Heart left ventricle (tissue), 16 donors: ENCODE data around the gene TBCD. TPM values are rescaled to one million over a fixed set of nuclear protein-coding genes. Genes with fewer than 3 reads are reported as not detected.

Experiments used
- ATAC-seq, 4 donors: fragments of 200-7000 bp; cut with Tn5 transposase; one replicate each; pipeline ENCODE4 v1.9.1; 2020 to 2022; ENCODE audit warnings: moderate library complexity in 4 of 4, mild to moderate bottlenecking in 3 of 4, moderate number of reproducible peaks in 1 of 4
- DNase-seq, 5 donors: peaks; one replicate each; pipeline ENCODE4 v3.0.0-alpha.2; 2020
- H3K27ac ChIP-seq, 12 donors: fragments of 200-600 bp; sonication (generic) in 4 of 12; one replicate each; pipeline versions ENCODE4 v1.5.0 to v1.8.0; 2016 to 2022; ENCODE audit warnings: mild to moderate bottlenecking in 2 of 12
- H3K27me3 ChIP-seq, 9 donors: fragments of 200-600 bp; sonication (generic) in 2 of 9; one replicate each; pipeline versions ENCODE4 v1.5.1 to v1.8.0; 2016 to 2022; ENCODE audit warnings: mild to moderate bottlenecking in 3 of 9
- H3K36me3 ChIP-seq, 9 donors: fragments of 200-600 bp; sonication (generic) in 2 of 9; one replicate each; pipeline versions ENCODE4 v1.5.0 to v1.8.0; 2018 to 2022; ENCODE audit warnings: mild to moderate bottlenecking in 2 of 9
- H3K4me1 ChIP-seq, 12 donors: fragments of 200-600 bp; sonication (generic) in 4 of 12; one replicate each; pipeline versions ENCODE4 v1.5.0 to v1.8.0; 2016 to 2022; ENCODE audit warnings: mild to moderate bottlenecking in 3 of 12
- H3K4me3 ChIP-seq, 12 donors: fragments of 200-600 bp; sonication (generic) in 4 of 12; one replicate each; pipeline versions ENCODE4 v1.5.0 to v1.8.0; 2017 to 2022; ENCODE audit warnings: mild to moderate bottlenecking in 9 of 12, moderate library complexity in 4 of 12
- H3K9me3 ChIP-seq, 12 donors: fragments of 200-600 bp; sonication (generic) in 4 of 12; one replicate each; pipeline versions ENCODE4 v1.5.0 to v1.8.0; 2016 to 2022; ENCODE audit warnings: mild to moderate bottlenecking in 1 of 12
- POLR2A ChIP-seq, 2 donors: fragments of 450-650 bp; IDR thresholded peaks; one replicate each; pipeline ENCODE4 v1.6.1; 2017; ENCODE audit warnings: antibody characterized with exemption in 2 of 2, mild to moderate bottlenecking in 2 of 2, moderate library complexity in 2 of 2
- WGBS, 4 donors: extraction: QIAGEN DNeasy Blood & Tissue Kit in 2 of 4; methylation state at CpG; one replicate each; pipeline versions ENCODE4 v1.1.5 to v1.1.7; 2013 to 2018; 5-methylcytosine and 5-hydroxymethylcytosine counted together
- intact Hi-C, 10 donors: fragments of 100-400 bp; cut with DNase I; formaldehyde crosslinking; loops; one replicate each; pipeline versions ENCODE4 v1.11.1 to v1.14.2; 2022
- polyA plus RNA-seq, 2 donors: library from polyadenylated mRNA; stranded (reverse); fragments of 200-250 nt; gene quantifications; one replicate each; pipeline ENCODE4 v1.2.3, GENCODE V29; 2013
- total RNA-seq, 9 donors: library from RNA; depleted of rRNA in 2 of 9; stranded (reverse); fragments of >200 nt in 2 of 9; fragmentation: NEBNext Ultra II Directional in 3 of 9; extraction: Animal tissue kit (Norgen Biotek cat#: 25700) in 3 of 9; gene quantifications; one replicate each; pipeline versions ENCODE4 v1.1.0 to v1.2.4, GENCODE V29; 2016 to 2023
- TF ChIP-seq, protein P1 (sequence below), 12 donors: fragments of 200-600 bp; sonication (generic) in 4 of 12; IDR thresholded peaks; one replicate each; pipeline versions ENCODE4 v1.5.0 to v1.8.0; 2018 to 2022; ENCODE audit warnings: antibody characterized with exemption in 12 of 12, mild to moderate bottlenecking in 5 of 12
- donor health status: ischemic (EF 13 %, LVEDD 7.1; RV severe dilation, severe dysfunction).
- donor health status: healthy with polysubstance abuse.
- donor health status: DM: no; HTN: yes; CAD: no.
- donor health status: DM: no; HTN: no; CAD: no.
- donor health status: ischemic (EF 25% LVEDD 6.9; RV normal size, moderate dysfunction).
- donor health status: ischemic (EF 25% LVEDD 5.7; RV mildly dilated, moderate dysfunction).
- donor health status: healthy.
- donor health status: DM: yes; HTN: yes; CAD: no.
- donor health status: ischemic (EF 35%, LVEDD 5.7; RV mildly dilated, moderate dysfunction).
- donor health status: nonischemic (EF 11% LVEDD 7.7; RV severe dilation, severe dysfunction).
- donor health status: DM: yes; HTN: yes; CAD: no.
- donor health status: PGD.
- donor health status: ischemic (EF 29% LVEDD 5.4; RV normal size, mild dysfunction).
- donor health status: nonischemic (EF 23%, LVEDD 6.1; RV moderate dilation, normal function).

TBCD gene
- total and polyA plus RNA-seq, 11 donors = 36.9 to 98.4 (median 58.5) TPM

DNA sequence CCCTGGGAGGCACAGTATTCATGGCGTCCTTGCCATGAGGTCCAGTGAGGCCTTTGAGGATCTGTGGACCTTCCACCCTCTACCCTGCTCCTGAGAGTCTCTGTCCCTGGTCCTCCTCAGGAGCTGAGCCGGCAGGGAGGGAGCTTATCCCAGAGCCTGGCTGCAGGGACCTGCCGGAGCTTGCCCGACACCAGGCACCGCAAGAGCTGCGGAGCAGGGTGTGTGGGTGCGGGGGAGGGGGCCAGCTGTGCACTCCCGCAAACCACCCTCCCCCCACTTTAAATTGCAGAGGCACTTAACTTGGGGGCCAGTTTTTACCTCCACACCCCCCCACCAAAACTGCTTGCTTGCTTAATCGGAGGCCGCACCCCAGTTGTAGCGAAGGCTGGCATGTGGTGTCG lies 88.6 kb downstream of the TBCD start:
- DNase-seq (no peak), ATAC-seq (no peak)
- intact Hi-C loops = loop anchor here in 1 of 10 donors (5.0 kb wide), 1 partner anchor 58 kb away; no protein-coding TSS in a partner anchor
- Histone ChIP-seq H3K27me3 (no peaks in the 10 kb centered on the region), H3K4me3 (no peak overlapping the region), H3K4me1 (peaks cover 4 to 39% (median 18%) of the 10 kb centered on the region in 12 donors), H3K9me3 (no peaks in the 10 kb centered on the region), H3K36me3 (no peaks in the 10 kb centered on the region), H3K27ac (no peak overlapping the region)
- 92 to 95% (median 93%) methylated on average over 12 of the region's 12 CpGs for WGBS, 4 donors
- TF ChIP-seq, protein P1, sequence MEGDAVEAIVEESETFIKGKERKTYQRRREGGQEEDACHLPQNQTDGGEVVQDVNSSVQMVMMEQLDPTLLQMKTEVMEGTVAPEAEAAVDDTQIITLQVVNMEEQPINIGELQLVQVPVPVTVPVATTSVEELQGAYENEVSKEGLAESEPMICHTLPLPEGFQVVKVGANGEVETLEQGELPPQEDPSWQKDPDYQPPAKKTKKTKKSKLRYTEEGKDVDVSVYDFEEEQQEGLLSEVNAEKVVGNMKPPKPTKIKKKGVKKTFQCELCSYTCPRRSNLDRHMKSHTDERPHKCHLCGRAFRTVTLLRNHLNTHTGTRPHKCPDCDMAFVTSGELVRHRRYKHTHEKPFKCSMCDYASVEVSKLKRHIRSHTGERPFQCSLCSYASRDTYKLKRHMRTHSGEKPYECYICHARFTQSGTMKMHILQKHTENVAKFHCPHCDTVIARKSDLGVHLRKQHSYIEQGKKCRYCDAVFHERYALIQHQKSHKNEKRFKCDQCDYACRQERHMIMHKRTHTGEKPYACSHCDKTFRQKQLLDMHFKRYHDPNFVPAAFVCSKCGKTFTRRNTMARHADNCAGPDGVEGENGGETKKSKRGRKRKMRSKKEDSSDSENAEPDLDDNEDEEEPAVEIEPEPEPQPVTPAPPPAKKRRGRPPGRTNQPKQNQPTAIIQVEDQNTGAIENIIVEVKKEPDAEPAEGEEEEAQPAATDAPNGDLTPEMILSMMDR (IDR thresholded peaks at IDR 0.05) = no peak
- TF ChIP-seq POLR2A (IDR thresholded peaks at IDR 0.05) = no peak

DNA sequence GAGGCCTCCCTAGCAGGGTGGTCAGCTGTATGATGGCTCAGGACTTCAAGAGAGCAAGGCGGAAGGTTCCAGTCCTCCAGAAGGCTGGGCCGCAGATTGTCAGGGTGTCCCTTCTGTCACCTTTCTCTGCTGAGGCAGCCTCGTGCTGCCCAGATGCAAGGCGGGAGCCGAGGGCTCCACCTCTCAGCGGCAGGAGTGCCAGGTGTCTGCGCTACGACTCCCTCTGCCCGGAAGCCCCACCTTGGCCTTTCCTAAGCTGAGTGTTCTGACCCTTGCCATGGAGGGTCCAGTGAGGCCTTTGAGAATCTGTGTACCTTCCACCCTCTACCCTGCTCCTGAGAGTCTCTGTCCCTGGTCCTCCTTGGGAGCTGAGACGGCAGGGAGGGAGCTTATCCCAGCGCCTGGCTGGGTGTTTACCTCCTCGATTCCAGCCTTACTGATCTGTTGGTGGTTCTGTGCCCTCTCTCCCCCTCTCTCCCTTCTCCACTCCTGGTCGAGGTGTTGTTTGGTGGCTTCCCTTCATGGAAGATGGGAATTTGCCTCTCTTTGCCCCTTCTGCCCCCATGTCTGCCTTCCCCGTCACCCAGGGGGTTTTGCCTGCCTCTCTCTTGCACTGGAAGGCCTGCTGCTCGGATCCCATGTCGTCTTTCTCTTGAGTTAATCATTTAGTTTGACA lies 90.2 kb downstream of the TBCD start:
- no peak for DNase-seq
- Histone ChIP-seq H3K27ac (peak overlapping the region in 1 of 12 donors; percentile 10), H3K36me3 (no peaks in the 10 kb centered on the region), H3K9me3 (no peaks in the 10 kb centered on the region), H3K4me1 (peaks cover 0 to 32% (median 16%) of the 10 kb centered on the region in 12 donors), H3K27me3 (no peaks in the 10 kb centered on the region), H3K4me3 (no peak overlapping the region)
- intact Hi-C loops = loop anchor here in 1 of 10 donors (5.0 kb wide), 1 partner anchor 60 kb away; no protein-coding TSS in a partner anchor
- ATAC-seq = no peak
- WGBS, 4 donors = 90 to 93% (median 92%) methylated on average over 8 to 16 of the region's 16 CpGs
- no peak for TF ChIP-seq POLR2A (IDR thresholded peaks at IDR 0.05)
- TF ChIP-seq, protein P1 (IDR thresholded peaks at IDR 0.05) = no peak

DNA sequence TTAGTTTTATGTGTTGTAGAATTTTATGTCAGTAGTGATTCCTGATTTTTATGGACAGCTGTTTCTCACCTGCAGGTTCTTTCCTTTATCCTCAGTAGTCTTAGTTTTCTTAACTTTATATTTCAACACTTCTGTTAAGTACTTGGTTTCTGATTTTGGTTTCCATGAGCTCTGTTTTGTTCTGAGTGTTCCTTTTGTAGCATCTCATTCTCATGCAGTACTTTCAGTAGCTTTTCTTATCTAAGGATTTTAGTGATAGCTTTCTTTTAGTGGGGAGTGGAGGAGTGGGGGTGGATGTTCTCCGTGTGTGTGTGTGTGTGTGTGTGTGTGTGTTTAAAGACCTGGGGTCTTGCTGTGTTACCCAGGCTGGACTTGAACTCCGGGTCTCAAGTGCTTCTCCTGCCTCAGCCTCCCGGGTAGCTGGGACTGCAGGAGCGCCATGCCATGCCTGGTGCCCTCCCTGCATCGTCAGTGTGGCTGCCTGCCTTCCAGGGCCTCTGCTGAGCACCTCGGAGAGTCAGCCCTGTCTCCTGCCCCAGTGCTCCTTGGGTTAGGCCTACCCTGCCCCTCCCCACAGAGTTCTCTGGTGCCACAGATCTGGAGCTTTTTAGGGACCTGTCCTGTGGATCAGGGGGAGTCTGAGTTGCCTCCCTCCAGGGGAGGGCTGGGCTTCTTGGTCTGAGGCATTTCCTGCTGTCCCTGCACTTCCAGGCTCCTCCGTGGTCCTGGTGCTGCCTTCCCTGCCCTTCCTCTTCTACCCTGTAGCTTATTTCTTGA lies 92.2 kb downstream of the TBCD start:
- DNase-seq (peak in 1 of 5 donors; percentile 50), ATAC-seq (peak in 2 of 4 donors; percentile 16 to 29)
- Histone ChIP-seq H3K4me3 (peak overlapping the region in 1 of 12 donors; percentile 28), H3K27ac (peak overlapping the region; percentile 53 to 89 (median 63)), H3K9me3 (no peaks in the 10 kb centered on the region), H3K36me3 (no peaks in the 10 kb centered on the region), H3K27me3 (no peaks in the 10 kb centered on the region), H3K4me1 (peaks cover 0 to 20% (median 8%) of the 10 kb centered on the region in 12 donors)
- TF ChIP-seq POLR2A (IDR thresholded peaks at IDR 0.05) = no peak
- TF ChIP-seq, protein P1 (IDR thresholded peaks at IDR 0.05) = no peak
- intact Hi-C loops = loop anchor here in 2 of 10 donors (2.0 to 5.0 kb wide), 3 partner anchors 39 to 62 kb away; no protein-coding TSS in a partner anchor
- WGBS, 4 donors = 60 to 72% (median 70%) methylated on average over 7 of the region's 7 CpGs

DNA sequence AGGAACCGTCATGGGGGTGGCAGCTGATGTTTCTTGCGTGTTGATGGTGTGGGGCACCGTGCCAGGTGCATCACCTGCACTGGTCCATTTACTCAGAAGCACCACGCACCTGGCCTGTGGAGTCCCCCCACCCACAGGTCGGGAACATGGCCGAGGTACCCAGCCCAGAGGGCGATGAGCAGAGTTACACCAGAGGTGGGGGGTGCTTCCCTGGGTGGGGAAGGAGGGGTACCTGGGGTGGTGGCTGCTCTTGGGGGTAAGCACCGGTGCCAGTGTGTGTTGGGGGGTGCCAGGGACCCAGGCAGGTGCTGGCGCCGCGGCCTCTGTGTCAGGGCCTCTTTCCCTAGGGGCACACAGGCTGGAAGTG lies 92.9 kb downstream of the TBCD start:
- ATAC-seq (no peak), DNase-seq (no peak)
- Histone ChIP-seq H3K4me3 (peak overlapping the region in 7 of 12 donors; percentile 1 to 60 (median 28)), H3K36me3 (peaks cover 0 to 5% (median 0%) of the 10 kb centered on the region in 9 donors), H3K27me3 (no peaks in the 10 kb centered on the region), H3K27ac (peak overlapping the region; percentile 53 to 89 (median 63)), H3K4me1 (peaks cover 0 to 20% (median 9%) of the 10 kb centered on the region in 12 donors), H3K9me3 (no peaks in the 10 kb centered on the region)
- no peak for TF ChIP-seq POLR2A (IDR thresholded peaks at IDR 0.05)
- TF ChIP-seq, protein P1 (IDR thresholded peaks at IDR 0.05) = no peak
- WGBS, 4 donors = 69 to 74% (median 72%) methylated on average over 11 of the region's 11 CpGs
- intact Hi-C loops = loop anchor here in 5 of 10 donors (1.0 to 5.0 kb wide), 5 partner anchors 27 to 62 kb away; no protein-coding TSS in a partner anchor
